ENCODE measurements around the gene RNFT2. TPM values are rescaled to one million over a fixed set of nuclear protein-coding genes. Genes with fewer than 3 reads are reported as not detected.

The RNFT2 gene
- total and polyA plus RNA-seq, 5 donors = 0.81 to 3.8 (median 2.5) TPM

DNA sequence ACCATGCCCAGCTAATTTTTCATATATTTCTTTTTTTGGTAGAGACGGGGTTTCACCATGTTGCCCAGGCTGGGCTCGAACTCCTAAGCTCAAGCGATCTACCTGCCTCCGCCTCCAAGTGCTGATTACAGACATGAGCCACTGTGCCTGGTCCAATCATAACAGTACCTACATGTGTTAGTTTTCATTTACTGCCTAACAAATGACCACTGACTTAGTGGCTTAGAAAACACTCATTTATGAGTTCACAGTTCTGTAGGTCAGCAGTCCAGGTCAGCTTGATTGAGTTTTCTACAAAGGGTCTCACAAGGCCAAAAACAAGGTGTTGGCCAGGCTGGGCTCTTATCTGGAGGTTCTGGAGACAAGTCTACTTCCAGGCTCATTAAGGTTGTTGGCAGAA, 60.6 kb downstream of the RNFT2 start:
- Histone ChIP-seq H3K27me3 (ENCODE audit: control insufficient read depth, insufficient read depth) (no peaks in the 10 kb centered on the region), H3K9me3 (ENCODE audit: control insufficient read depth, low read length) (no peaks in the 10 kb centered on the region), H3K27ac (ENCODE audit: low read length) (no peak overlapping the region), H3K4me3 (ENCODE audit: low read length) (no peak overlapping the region), H3K4me1 (ENCODE audit: control insufficient read depth, insufficient read depth, low read length) (no peaks in the 10 kb centered on the region)
- 96% methylated on average over 4 of the region's 4 CpGs for WGBS
- DNase-seq (no peak), ATAC-seq (no peak)
- intact Hi-C loops (cut with DNase I) = no loop called here

DNA sequence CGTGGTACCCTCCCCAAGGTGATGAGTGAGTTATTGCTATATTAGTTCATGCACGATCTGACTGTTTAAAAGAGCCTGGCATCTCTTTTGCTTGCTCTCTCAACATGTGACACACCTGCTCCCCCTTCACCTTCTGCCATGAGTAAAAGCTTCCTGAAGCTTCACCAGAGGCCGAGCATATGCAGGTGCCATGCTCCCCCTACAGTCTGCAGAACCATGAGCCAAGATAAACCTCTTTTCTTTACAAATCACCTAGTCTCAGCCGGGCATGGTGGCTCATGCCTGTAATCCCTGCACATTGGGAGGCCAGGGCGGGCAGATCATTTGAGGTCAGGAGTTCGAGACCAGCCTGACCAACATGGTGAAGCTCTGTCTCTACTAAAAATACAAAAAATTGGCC, 61.8 kb downstream of the RNFT2 start:
- Histone ChIP-seq H3K27me3 (ENCODE audit: control insufficient read depth, insufficient read depth) (no peaks in the 10 kb centered on the region), H3K27ac (ENCODE audit: low read length) (no peak overlapping the region), H3K4me1 (ENCODE audit: control insufficient read depth, insufficient read depth, low read length) (no peaks in the 10 kb centered on the region), H3K9me3 (ENCODE audit: control insufficient read depth, low read length) (no peaks in the 10 kb centered on the region), H3K4me3 (ENCODE audit: low read length) (no peak overlapping the region)
- ATAC-seq (no peak), DNase-seq (no peak)
- 77% methylated on average over 6 of the region's 6 CpGs for WGBS
- intact Hi-C loops (cut with DNase I) = no loop called here

DNA sequence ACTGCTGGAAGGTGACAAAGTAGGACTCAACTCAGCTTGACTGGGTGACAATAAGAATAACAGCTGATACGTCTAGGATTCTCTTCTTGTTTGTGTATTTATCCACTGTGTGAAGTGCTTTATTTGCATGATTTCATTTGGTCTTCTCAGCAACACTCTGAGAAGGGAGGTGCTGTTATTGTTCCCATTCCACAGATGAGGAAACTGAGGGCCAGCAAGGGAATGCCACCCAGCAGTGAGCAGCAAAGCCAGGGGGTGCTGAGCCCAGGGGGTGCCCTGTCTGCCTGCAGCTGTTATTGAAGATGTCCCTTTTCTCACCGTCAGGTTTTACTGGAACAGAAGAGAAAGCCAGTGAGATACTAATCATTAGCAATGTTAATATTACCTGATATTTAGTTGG, 62.8 kb downstream of the RNFT2 start:
- intact Hi-C loops (cut with DNase I) = no loop called here
- Histone ChIP-seq H3K27me3 (ENCODE audit: control insufficient read depth, insufficient read depth) (no peaks in the 10 kb centered on the region), H3K4me1 (ENCODE audit: control insufficient read depth, insufficient read depth, low read length) (no peaks in the 10 kb centered on the region), H3K4me3 (ENCODE audit: low read length) (no peak overlapping the region), H3K9me3 (ENCODE audit: control insufficient read depth, low read length) (no peaks in the 10 kb centered on the region), H3K27ac (ENCODE audit: low read length) (no peak overlapping the region)
- WGBS = 80% methylated on average over 2 of the region's 2 CpGs
- DNase-seq (no peak), ATAC-seq (no peak)

DNA sequence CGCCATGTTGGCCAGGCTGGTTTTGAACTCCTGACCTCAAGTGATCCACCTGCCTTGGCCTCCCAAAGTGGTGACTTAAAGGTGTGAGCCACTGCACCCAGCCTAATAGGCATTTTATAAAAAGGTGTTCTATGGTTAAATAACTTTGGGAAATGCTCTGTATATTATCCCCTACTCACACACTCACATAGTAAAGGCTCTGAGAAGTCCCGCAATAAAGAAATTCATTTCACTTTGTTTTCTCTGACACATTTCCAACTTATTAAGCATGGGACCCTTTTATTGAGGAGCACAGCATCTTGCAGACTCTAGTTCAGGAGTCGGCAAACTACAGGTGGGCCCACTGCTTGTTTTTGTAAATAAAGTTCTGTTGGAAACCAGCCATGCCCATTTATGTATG, 63.9 kb downstream of the RNFT2 start:
- intact Hi-C loops (cut with DNase I) = no loop called here
- DNase-seq = no peak
- Histone ChIP-seq H3K9me3 (ENCODE audit: control insufficient read depth, low read length) (no peaks in the 10 kb centered on the region), H3K4me1 (ENCODE audit: control insufficient read depth, insufficient read depth, low read length) (no peaks in the 10 kb centered on the region), H3K4me3 (ENCODE audit: low read length) (no peak overlapping the region), H3K27me3 (ENCODE audit: control insufficient read depth, insufficient read depth) (no peaks in the 10 kb centered on the region), H3K27ac (ENCODE audit: low read length) (no peak overlapping the region)
- no peak for ATAC-seq
- WGBS = 97% methylated on average over 3 of the region's 3 CpGs

DNA sequence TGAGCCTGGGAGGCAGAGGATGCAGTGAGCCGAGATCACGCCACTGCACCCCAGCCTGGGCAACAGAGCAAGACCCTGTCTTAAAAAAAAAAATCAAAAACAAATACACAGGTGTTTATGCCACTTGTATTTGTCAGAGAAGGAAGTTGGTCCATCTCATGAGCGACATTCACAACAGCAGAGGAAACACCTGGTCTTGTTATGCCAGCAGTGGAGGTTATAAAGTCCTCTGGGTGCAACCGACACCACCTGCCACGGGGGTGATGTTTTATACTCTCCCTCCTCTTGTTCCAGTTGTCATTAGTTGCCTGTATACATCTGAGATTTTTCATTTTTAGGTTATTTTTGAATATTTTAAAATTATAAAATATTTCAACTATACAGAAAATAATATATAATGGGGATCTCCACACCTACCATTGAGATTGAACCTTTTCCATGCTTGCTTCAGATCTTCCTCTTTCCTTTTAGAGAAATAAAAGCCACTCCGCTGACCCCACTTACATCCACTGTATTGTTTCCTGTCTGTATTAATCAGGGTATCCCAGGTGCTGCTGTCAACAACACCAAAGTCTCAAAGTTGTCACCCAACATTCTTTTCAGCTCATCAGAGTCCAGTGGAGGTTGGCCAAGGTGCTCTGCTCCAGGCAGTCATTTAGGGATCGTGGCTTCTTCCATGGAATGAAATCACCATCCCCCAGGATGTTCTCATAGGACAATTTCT, 65.1 kb downstream of the RNFT2 start:
- Histone ChIP-seq H3K4me1 (ENCODE audit: control insufficient read depth, insufficient read depth, low read length) (no peaks in the 10 kb centered on the region), H3K9me3 (ENCODE audit: control insufficient read depth, low read length) (no peaks in the 10 kb centered on the region), H3K27ac (ENCODE audit: low read length) (no peak overlapping the region), H3K4me3 (ENCODE audit: low read length) (no peak overlapping the region), H3K27me3 (ENCODE audit: control insufficient read depth, insufficient read depth) (no peaks in the 10 kb centered on the region)
- ATAC-seq (no peak), DNase-seq (no peak)
- intact Hi-C loops (cut with DNase I) = no loop called here
- 81% methylated on average over 7 of the region's 7 CpGs for WGBS

DNA sequence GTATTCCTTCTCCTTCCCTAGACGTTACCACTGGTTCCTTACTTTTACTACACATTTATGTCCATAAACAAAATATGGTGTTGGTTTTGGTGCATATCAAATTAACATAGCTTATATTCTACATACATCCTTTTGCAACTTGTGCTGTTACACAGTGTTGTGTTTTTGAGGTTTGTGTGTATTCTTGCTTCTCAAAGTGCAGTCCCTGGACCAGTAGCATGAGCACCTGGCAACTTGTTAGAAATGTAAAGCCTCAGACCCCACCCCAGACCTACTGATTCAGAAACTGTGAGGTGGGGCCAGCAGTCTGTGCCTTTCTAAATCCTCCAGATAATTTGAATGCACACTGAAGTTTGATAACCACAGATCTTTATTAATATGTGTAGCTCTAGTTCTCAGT, 65.9 kb downstream of the RNFT2 start:
- no peak for ATAC-seq
- DNase-seq = no peak
- Histone ChIP-seq H3K27ac (ENCODE audit: low read length) (no peak overlapping the region), H3K27me3 (ENCODE audit: control insufficient read depth, insufficient read depth) (no peaks in the 10 kb centered on the region), H3K9me3 (ENCODE audit: control insufficient read depth, low read length) (no peaks in the 10 kb centered on the region), H3K4me1 (ENCODE audit: control insufficient read depth, insufficient read depth, low read length) (no peaks in the 10 kb centered on the region), H3K4me3 (ENCODE audit: low read length) (no peak overlapping the region)
- intact Hi-C loops (cut with DNase I) = no loop called here
- whole genome bisulfite sequencing = 0% methylated on average over 1 of the region's 1 CpG

DNA sequence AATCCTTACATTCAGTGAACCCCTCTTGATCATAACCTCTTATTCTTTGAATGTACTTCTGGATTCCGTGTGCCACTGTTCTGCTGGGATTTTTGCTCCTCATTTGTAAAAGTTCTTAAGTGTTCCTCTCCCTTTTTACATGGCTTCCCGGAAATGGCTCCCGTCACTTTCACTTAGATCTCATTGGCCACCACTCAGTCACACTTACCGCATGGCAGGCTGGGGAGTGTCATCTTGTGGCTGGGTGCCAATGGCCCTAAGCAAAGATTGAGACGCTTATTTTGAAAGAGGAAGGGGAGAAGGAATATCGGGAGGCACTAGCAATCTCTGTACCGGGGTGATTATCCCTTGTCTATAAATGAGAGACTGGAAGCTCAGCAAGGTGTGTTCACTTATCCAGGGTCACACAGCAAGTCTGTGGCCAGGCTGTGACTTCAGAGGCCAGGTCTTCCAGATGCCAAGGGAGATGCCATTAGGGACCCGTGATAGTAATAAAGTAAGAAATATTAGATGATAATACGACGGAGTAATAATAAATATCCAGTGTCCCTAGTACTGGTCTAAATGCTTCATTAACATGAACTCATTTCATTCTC, 68.8 kb downstream of the RNFT2 start:
- intact Hi-C loops (cut with DNase I) = no loop called here
- DNase-seq (no peak), ATAC-seq (no peak)
- WGBS = 70% methylated on average over 10 of the region's 10 CpGs
- H3K27me3 ChIP-seq (ENCODE audit: control insufficient read depth, insufficient read depth) = no peaks in the 10 kb centered on the region
- H3K9me3 ChIP-seq (ENCODE audit: control insufficient read depth, low read length) = no peaks in the 10 kb centered on the region
- H3K4me3 ChIP-seq (ENCODE audit: low read length) = no peak overlapping the region
- no peak overlapping the region for H3K27ac ChIP-seq (ENCODE audit: low read length)
- H3K4me1 ChIP-seq (ENCODE audit: control insufficient read depth, insufficient read depth, low read length) = no peaks in the 10 kb centered on the region

DNA sequence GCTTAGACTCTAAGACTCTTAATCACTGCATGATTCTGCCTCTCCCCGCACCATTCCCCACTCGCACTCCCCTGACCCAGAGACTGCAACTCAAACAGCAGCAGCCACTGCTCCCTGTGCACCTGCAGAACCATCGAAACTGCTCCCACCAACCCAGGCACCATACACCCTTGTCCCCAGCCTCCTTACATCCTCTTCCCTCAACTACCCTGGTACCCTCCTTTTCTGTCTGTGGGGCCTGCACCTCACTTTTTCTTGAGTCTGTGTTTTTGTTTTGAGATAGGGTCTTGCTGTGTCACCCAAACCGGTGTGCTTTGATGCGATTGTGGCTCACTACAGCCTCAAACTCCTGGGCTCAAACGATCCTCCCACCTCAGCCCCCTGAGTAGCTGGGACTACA, 69.4 kb downstream of the RNFT2 start:
- no peak for DNase-seq
- H3K27ac ChIP-seq (ENCODE audit: low read length) = no peak overlapping the region
- no peaks in the 10 kb centered on the region for H3K9me3 ChIP-seq (ENCODE audit: control insufficient read depth, low read length)
- no peaks in the 10 kb centered on the region for H3K4me1 ChIP-seq (ENCODE audit: control insufficient read depth, insufficient read depth, low read length)
- H3K4me3 ChIP-seq (ENCODE audit: low read length) = no peak overlapping the region
- intact Hi-C loops (cut with DNase I) = no loop called here
- ATAC-seq = no peak
- WGBS = 94% methylated on average over 6 of the region's 6 CpGs
- H3K27me3 ChIP-seq (ENCODE audit: control insufficient read depth, insufficient read depth) = no peaks in the 10 kb centered on the region

DNA sequence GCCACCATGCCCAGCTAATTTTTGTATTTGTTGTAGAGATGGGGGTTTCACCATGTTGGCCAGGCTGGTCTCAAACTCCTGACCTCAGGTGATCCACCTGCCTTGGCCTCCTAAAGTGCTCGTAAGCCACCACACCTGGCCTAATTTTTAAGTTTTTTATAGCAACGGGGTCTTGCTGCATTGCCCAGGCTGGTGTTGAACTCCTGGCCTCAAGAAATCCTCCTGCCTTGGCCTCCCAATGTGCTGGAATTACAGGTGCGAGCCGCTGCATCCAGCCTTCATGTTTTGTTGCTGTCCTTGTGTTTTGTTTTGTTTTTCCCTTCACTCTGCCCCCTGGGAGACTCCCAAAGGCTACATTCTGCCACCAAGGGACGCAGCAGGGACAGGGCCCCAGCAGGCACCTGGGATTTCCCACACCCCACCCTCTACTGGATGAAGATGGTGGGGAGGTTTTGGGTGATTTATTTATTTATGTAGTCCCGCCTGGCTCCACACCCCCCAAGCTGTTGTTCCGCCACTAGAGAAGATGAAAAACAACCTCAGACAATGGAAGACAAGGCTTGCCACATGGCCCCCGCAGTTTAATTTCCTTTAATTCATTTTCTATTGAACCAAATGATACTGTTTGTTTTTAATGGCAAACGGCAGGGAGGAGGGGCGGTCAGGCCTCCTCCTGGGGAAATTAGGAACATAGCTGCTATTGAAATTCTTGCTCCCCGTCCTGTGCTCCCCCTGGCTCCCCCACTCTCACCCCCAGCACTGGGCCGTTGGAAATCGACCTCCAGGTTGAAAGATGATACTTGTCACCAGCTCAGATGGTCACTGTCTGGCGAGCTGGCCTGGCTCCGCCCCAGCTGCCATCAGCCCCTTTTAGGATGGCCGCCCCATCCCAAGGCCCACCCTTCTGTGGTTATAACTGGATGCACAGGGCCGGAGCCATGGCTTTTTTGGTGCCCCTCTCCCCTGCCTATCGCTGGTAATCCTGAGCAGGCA, 70.3 kb downstream of the RNFT2 start:
- 77% methylated on average over 18 of the region's 18 CpGs for WGBS
- ATAC-seq = peak in 1 of 2 donors; percentile 57

DNA sequence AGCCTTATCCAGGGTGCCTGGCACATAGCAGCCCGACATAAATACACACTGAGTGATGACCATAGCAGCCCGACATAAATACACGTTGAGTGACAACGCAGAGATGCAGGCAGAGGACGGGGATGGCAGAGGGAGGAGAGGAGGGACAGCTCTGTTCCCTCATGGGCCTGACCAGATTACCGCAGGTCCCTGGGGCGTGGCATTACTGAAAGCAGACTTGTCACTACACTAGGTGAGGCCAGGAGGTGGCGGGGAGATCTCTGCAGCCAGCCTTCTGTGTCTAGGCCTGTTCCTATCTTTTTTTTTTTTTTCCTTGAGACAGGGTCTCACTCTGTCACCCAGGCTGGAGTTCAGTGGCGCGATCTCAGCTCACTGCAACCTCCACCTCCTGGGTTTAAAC, 74.1 kb downstream of the RNFT2 start:
- intact Hi-C loops (cut with DNase I) = no loop called here
- Histone ChIP-seq H3K4me1 (ENCODE audit: control insufficient read depth, insufficient read depth, low read length) (no peaks in the 10 kb centered on the region), H3K9me3 (ENCODE audit: control insufficient read depth, low read length) (no peaks in the 10 kb centered on the region), H3K27me3 (ENCODE audit: control insufficient read depth, insufficient read depth) (no peaks in the 10 kb centered on the region), H3K4me3 (ENCODE audit: low read length) (no peak overlapping the region), H3K27ac (ENCODE audit: low read length) (no peak overlapping the region)
- DNase-seq (no peak), ATAC-seq (no peak)
- 84% methylated on average over 10 of the region's 10 CpGs for WGBS

More for the DNA sequence above, 70.3 kb downstream of the RNFT2 start:
- no peak for DNase-seq
- intact Hi-C loops (cut with DNase I) = no loop called here
- H3K27ac ChIP-seq (ENCODE audit: low read length) = no peak overlapping the region
- no peaks in the 10 kb centered on the region for H3K9me3 ChIP-seq (ENCODE audit: control insufficient read depth, low read length)
- no peaks in the 10 kb centered on the region for H3K27me3 ChIP-seq (ENCODE audit: control insufficient read depth, insufficient read depth)
- H3K4me1 ChIP-seq (ENCODE audit: control insufficient read depth, insufficient read depth, low read length) = no peaks in the 10 kb centered on the region
- no peak overlapping the region for H3K4me3 ChIP-seq (ENCODE audit: low read length)
